ENCODE measurements around the gene BOD1L2.

The BOD1L2 gene

GRCh38 chr18:57150828-57151227 lies 3.9 kb downstream of the BOD1L2 start:
- DNase-seq = no peak

- no peak for DNase-seq
Observed at GRCh38 chr18:57154191-57154830, 7.4 kb downstream of the BOD1L2 start.

GRCh38 chr18:57164401-57164800 lies 17.5 kb downstream of the BOD1L2 start:
- DNase-seq = no peak

GRCh38 chr18:57167617-57168308 lies 20.9 kb downstream of the BOD1L2 start:
- no peak for DNase-seq

- DNase-seq = no peak
Observed at GRCh38 chr18:57171026-57171425, 24.1 kb downstream of the BOD1L2 start.

- no peak for DNase-seq
Observed at GRCh38 chr18:57175532-57175931, 28.6 kb downstream of the BOD1L2 start.

GRCh38 chr18:57185434-57185833 lies 38.5 kb downstream of the BOD1L2 start:
- DNase-seq = no peak

- no peak for DNase-seq
Observed at GRCh38 chr18:57188851-57189557, 42.1 kb downstream of the BOD1L2 start.

- no peak for DNase-seq
Observed at GRCh38 chr18:57190026-57190425, 43.1 kb downstream of the BOD1L2 start.

GRCh38 chr18:57194070-57194469 lies 47.2 kb downstream of the BOD1L2 start:
- DNase-seq = no peak

GRCh38 chr18:57194622-57195021 lies 47.7 kb downstream of the BOD1L2 start:
- DNase-seq = no peak

- DNase-seq = no peak
Observed at GRCh38 chr18:57195341-57195740, 48.5 kb downstream of the BOD1L2 start.

GRCh38 chr18:57197261-57197660 lies 50.4 kb downstream of the BOD1L2 start:
- DNase-seq = no peak

- DNase-seq = no peak
Observed at GRCh38 chr18:57198073-57198472, 51.2 kb downstream of the BOD1L2 start.

Data from suppressor macrophage treated with lipopolysaccharide for 4 hours (primary cell).